ENCODE measurements around the gene KIF18B. TPM values are rescaled to one million over a fixed set of nuclear protein-coding genes. Genes with fewer than 3 reads are reported as not detected.

Gene KIF18B
- polyA plus RNA-seq, 3 donors = not detected

GRCh38 chr17:44959821-44960531 is 12.4 kb upstream of the KIF18B start:
- H3K27me3 ChIP-seq (ENCODE audit: control insufficient read depth in 2 of 2, insufficient read depth in 2 of 2, low read length in 2 of 2) = peaks cover 22 to 80% of the 10 kb centered on the region in 2 donors
- peaks cover 0 to 3% of the 10 kb centered on the region in 2 donors for H3K36me3 Mint-ChIP-seq
- no peaks in the 10 kb centered on the region for H3K4me1 ChIP-seq (ENCODE audit: control insufficient read depth in 1 of 2, insufficient read depth in 2 of 2, low read length in 2 of 2)
- 7% methylated on average over 41 of the region's 56 CpGs for WGBS (ENCODE audit: insufficient coverage)
- no peak overlapping the region for H3K9ac ChIP-seq (ENCODE audit: insufficient read depth, low read length, poor library complexity, severe bottlenecking)
- H3K36me3 ChIP-seq (replicated peaks in 1 of 2; ENCODE audit: control insufficient read depth in 1 of 2, insufficient read depth in 2 of 2, low read length in 2 of 2) = no peaks in the 10 kb centered on the region
- intact Hi-C loops (cut with micrococcal nuclease) = no loop called here
- H4K20me1 ChIP-seq (ENCODE audit: insufficient read depth, low read length) = no peaks in the 10 kb centered on the region
- no peaks in the 10 kb centered on the region for H3K9me3 ChIP-seq (replicated peaks in 1 of 2; ENCODE audit: control insufficient read depth in 1 of 2, insufficient read depth in 1 of 2, low read length in 2 of 2)
- no peak overlapping the region for H3K4me2 ChIP-seq (replicated peaks; ENCODE audit: extremely low read depth, low read length, poor library complexity, severe bottlenecking)
- peak overlapping the region in 1 of 2 donors; percentile 53 for H3K4me3 Mint-ChIP-seq
- no peak overlapping the region for H3K27ac ChIP-seq (ENCODE audit: low read depth in 1 of 2, low read length in 2 of 2)
- H3K27ac Mint-ChIP-seq = no peak overlapping the region
- H3K79me2 ChIP-seq (ENCODE audit: insufficient read depth, low read length) = no peaks in the 10 kb centered on the region
- H3K9me3 Mint-ChIP-seq = peaks cover 0 to 7% (median 0%) of the 10 kb centered on the region in 7 donors
- H3K4me3 ChIP-seq (replicated peaks in 1 of 3; ENCODE audit: low read depth in 2 of 3, low read length in 3 of 3) = no peak overlapping the region
- TF ChIP-seq, protein P1, sequence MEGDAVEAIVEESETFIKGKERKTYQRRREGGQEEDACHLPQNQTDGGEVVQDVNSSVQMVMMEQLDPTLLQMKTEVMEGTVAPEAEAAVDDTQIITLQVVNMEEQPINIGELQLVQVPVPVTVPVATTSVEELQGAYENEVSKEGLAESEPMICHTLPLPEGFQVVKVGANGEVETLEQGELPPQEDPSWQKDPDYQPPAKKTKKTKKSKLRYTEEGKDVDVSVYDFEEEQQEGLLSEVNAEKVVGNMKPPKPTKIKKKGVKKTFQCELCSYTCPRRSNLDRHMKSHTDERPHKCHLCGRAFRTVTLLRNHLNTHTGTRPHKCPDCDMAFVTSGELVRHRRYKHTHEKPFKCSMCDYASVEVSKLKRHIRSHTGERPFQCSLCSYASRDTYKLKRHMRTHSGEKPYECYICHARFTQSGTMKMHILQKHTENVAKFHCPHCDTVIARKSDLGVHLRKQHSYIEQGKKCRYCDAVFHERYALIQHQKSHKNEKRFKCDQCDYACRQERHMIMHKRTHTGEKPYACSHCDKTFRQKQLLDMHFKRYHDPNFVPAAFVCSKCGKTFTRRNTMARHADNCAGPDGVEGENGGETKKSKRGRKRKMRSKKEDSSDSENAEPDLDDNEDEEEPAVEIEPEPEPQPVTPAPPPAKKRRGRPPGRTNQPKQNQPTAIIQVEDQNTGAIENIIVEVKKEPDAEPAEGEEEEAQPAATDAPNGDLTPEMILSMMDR (IDR thresholded peaks at IDR 0.05) = no peak
- H3K27me3 Mint-ChIP-seq (ENCODE audit: low read depth in 3 of 3) = peaks cover 54 to 95% (median 72%) of the 10 kb centered on the region in 3 donors
- peak overlapping the region; percentile 35 for H2AFZ ChIP-seq (ENCODE audit: insufficient read depth, low read depth, low read length, poor library complexity, severe bottlenecking)
- DNase-seq = no peak
- peaks cover 3% of the 10 kb centered on the region for H3K4me1 Mint-ChIP-seq

GRCh38 chr17:44956998-44957981 is 9.7 kb upstream of the KIF18B start:
- TF ChIP-seq, protein P1 (IDR thresholded peaks at IDR 0.05) = no peak
- peaks cover 0 to 4% (median 0%) of the 10 kb centered on the region in 7 donors for H3K9me3 Mint-ChIP-seq
- Histone ChIP-seq H3K36me3 (replicated peaks in 1 of 2; ENCODE audit: control insufficient read depth in 1 of 2, insufficient read depth in 2 of 2, low read length in 2 of 2) (no peaks in the 10 kb centered on the region), H3K9me3 (replicated peaks in 1 of 2; ENCODE audit: control insufficient read depth in 1 of 2, insufficient read depth in 1 of 2, low read length in 2 of 2) (no peaks in the 10 kb centered on the region), H3K4me2 (replicated peaks; ENCODE audit: extremely low read depth, low read length, poor library complexity, severe bottlenecking) (no peak overlapping the region), H3K4me1 (ENCODE audit: control insufficient read depth in 1 of 2, insufficient read depth in 2 of 2, low read length in 2 of 2) (no peaks in the 10 kb centered on the region), H3K9ac (ENCODE audit: insufficient read depth, low read length, poor library complexity, severe bottlenecking) (no peak overlapping the region), H3K27me3 (ENCODE audit: control insufficient read depth in 2 of 2, insufficient read depth in 2 of 2, low read length in 2 of 2) (peaks cover 22 to 60% of the 10 kb centered on the region in 2 donors), H3K4me3 (replicated peaks in 1 of 3; ENCODE audit: low read depth in 2 of 3, low read length in 3 of 3) (no peak overlapping the region), H3K79me2 (ENCODE audit: insufficient read depth, low read length) (no peaks in the 10 kb centered on the region), H4K20me1 (ENCODE audit: insufficient read depth, low read length) (no peaks in the 10 kb centered on the region), H2AFZ (ENCODE audit: insufficient read depth, low read depth, low read length, poor library complexity, severe bottlenecking) (no peak overlapping the region), H3K27ac (ENCODE audit: low read depth in 1 of 2, low read length in 2 of 2) (no peak overlapping the region)
- H3K4me1 Mint-ChIP-seq = peaks cover 3% of the 10 kb centered on the region
- intact Hi-C loops (cut with micrococcal nuclease) = no loop called here
- WGBS (ENCODE audit: insufficient coverage) = 90% methylated on average over 5 of the region's 8 CpGs
- H3K27ac Mint-ChIP-seq = no peak overlapping the region
- no peaks in the 10 kb centered on the region for H3K36me3 Mint-ChIP-seq
- no peak for DNase-seq
- peaks cover 47 to 80% (median 59%) of the 10 kb centered on the region in 3 donors for H3K27me3 Mint-ChIP-seq (ENCODE audit: low read depth in 3 of 3)
- no peak overlapping the region for H3K4me3 Mint-ChIP-seq
